ENCODE data around the gene ADAP1. TPM values are rescaled to one million over a fixed set of nuclear protein-coding genes. Genes with fewer than 3 reads are reported as not detected.

The ADAP1 gene
- total and polyA plus RNA-seq, 2 of the 13 experiments (the other 11 are each of a cell fraction or from before 2014, with no cell fraction given), result 10.5 to 24.6 TPM

GRCh38 chr7:975702-976473 is 21.4 kb upstream of the ADAP1 start (continued):
- TF ChIP-seq KDM5A (IDR thresholded peaks at IDR 0.05; ENCODE audit: borderline replicate concordance, low read length) (0 out of 2 replicates have a peak, but pooled peaks have one; percentile 3), NFE2 (CRISPR knock-in tag; IDR thresholded peaks at IDR 0.05) (no peak), FOSL2 (CRISPR knock-in tag; IDR thresholded peaks at IDR 0.05) (no peak), SP5 (CRISPR knock-in tag; IDR thresholded peaks at IDR 0.05; ENCODE audit: borderline replicate concordance, low read depth) (no peak), UBTF (CRISPR knock-in tag; IDR thresholded peaks at IDR 0.05) (no peak), ZBTB4 (CRISPR knock-in tag; IDR thresholded peaks at IDR 0.05; ENCODE audit: borderline replicate concordance) (no peak; the same call in 1 of the 2 replicates), AHDC1 (CRISPR knock-in tag; IDR thresholded peaks at IDR 0.05; ENCODE audit: borderline replicate concordance) (no peak), ZNF768 (CRISPR knock-in tag; IDR thresholded peaks at IDR 0.05) (peak; percentile 69), MTF1 (CRISPR knock-in tag; IDR thresholded peaks at IDR 0.05) (no peak), ZNF878 (CRISPR knock-in tag; IDR thresholded peaks at IDR 0.05) (peak; percentile 57; the same call in 1 of the 2 replicates), IKZF5 (CRISPR knock-in tag; IDR thresholded peaks at IDR 0.05) (no peak; the same call in 1 of the 2 replicates), ZSCAN25 (CRISPR knock-in tag; IDR thresholded peaks at IDR 0.05) (no peak), ATF6 (CRISPR knock-in tag; conservative IDR thresholded peaks at IDR 0.05) (no peak), SMARCC2 (IDR thresholded peaks at IDR 0.05) (no peak)
